CD4-positive, alpha-beta T cell treated with Interleukin-6 for 4 hours (primary cell): ENCODE data around the gene RBM8A.
"Not testable (repeated sequence)": the region's sequence is repeated elsewhere in the genome, so short reads cannot be mapped to it uniquely, and the experiment has no call there.

Experiments used
- DNase-seq: peaks from one replicate; pipeline ENCODE4 v3.0.0-alpha.2; 2020; ENCODE audit warnings: mixed read lengths

RBM8A gene

DNA sequence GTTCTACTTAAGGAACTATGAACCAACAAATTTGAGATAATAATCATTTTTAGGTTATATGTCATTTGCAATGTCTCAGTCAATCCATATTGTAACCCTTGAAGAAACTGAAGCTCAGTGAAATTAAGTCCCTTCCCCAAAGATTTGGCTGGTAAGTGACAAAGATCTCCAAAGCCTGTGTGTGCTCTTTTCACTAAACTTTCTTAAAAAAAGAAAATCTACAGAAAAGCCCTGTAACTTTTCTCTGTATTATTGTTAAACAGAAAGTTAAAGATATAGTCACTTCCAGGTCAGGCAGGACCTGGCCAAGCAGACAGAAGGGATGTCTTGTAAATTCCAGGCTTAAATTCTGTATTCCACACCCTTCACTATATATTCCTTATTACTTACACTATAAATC, 29.1 kb upstream of the RBM8A start:
- no peak for DNase-seq

DNA sequence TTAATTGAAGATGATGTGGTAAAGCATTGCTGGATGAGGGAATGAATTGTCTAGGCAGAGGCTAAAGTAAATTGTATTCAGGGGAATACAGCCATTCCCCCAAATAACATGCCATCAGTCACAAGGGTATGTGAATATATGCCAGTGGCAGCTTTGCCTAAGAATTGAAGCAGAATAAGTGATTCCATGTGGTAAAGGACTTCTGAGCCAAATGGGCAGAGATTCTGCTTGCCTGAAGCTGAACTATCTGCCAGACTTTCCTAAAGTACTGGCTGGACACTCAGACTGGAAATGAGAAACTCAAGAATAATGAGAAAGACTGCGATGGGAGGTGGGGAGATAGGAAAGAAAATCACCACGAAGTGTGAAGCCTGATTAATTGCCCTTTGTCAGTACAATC, 28.2 kb upstream of the RBM8A start:
- no peak for DNase-seq

DNA sequence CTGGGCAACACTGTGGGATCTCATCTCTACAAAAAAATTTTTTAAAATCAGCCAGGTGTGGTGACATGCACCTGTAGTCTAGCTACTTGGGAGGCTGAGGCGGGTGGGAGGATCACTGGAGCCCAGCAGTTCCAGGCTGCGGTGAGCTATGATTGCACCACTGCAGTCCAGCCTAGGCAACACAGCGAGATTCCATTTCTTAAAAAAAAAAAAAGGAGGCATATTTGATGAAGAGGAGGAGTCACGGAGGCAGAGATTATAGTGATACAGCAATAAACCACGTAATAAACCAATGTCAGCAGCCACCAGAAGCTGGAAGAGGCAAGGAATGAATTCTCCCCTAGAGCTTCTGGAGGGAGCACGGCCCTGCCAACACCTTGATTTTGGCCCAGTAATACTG, 26.6 kb upstream of the RBM8A start:
- DNase-seq: no peak

DNA sequence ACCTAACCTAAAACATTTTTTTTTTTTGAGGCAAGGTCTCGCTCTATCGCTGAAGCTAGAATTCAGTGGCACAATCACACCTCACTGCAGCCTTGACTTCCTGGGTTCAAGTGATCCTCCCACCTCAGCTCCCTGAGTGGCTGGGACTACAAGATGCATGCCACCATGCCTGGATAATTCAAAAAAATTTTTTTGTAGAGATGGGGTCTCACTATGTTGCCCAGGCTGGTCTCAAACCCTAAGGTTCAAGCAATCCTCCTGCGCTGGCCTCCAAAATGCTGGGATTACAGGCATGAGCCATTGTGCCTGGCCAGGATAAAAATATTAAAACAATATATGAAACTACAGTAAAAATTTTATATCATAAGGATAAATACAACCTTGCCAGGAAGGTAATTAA, 25.6 kb upstream of the RBM8A start:
- DNase-seq: no peak

DNA sequence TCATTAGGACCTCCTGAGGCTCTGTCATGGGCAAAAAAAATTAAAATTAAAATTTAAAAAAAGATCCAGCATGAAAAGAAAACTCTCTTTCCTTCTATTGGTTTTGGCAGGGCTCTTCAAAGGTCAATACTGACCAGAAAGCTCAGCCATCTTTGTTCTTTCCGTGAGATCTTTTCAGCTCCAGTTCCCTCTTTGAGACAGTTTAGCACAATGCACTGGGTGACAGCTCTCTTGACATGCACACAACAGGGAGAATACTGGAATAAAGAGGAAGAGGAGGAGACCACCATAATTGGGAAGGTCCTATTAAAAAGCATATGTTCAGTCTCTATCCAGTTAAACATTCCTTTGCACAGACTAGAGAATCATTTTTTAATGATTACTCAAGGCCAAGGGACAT, 24.2 kb upstream of the RBM8A start:
- no peak for DNase-seq

DNA sequence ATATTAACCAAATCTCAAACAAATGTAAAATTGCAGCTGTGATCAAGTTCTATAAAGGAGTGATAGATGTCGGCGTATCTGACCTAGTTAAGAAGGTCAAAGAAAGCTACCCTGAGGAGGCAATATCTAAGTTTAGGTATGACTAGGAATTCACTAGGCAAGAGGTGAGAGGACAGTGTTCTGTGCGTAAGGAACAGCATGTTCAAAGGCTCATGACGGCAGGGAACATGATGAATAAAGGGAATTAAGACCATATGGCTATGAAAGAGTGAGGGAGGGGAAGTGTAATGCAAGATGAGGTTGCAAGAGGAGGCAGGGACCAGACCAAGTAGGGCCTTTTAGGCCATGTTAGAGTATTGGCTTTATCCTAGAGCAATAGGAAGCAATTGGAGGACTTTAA, 21.9 kb upstream of the RBM8A start:
- DNase-seq: no peak

DNA sequence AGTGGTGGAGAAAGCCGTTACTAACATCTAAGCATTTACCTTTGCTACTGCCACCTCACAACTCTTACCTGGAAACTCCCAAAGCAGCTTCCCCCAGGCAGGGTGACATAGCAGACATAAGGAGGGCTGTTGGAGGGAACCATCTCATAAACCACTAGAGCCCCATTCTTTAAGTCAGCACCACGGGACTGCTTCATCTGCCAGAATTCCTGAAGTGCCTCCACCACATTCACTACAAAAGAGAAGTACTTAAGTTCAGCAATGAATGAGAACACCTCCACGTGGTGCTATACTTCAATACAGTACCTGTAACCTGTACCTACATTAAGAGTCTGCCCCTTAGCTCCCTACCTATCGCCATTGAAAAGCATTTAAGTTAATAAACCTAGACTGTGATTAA, 20.3 kb upstream of the RBM8A start:
- no peak for DNase-seq

DNA sequence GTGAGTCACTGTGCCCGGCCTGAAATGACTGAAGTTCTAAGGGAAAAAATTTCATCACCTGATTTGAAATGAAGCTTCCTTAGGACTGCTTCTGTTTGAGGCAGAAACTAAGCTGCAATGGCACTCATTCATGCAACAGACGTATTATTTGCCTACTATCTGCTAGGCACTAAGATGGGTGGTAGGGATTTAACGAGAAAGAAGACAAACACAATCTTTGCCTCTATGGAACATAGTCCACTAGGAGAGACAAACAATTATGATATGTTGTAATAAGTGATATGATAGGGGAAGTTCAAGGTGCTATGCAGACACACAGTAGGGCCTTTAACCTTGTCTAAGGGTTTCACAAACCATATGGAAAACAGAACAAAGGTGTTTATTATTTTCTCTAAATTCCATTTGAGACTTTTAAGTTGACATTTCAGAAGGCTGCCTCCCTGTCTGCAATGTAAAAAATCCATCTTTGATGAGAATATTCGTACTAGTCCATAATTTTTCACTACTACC, 19.2 kb upstream of the RBM8A start:
- no peak for DNase-seq

DNA sequence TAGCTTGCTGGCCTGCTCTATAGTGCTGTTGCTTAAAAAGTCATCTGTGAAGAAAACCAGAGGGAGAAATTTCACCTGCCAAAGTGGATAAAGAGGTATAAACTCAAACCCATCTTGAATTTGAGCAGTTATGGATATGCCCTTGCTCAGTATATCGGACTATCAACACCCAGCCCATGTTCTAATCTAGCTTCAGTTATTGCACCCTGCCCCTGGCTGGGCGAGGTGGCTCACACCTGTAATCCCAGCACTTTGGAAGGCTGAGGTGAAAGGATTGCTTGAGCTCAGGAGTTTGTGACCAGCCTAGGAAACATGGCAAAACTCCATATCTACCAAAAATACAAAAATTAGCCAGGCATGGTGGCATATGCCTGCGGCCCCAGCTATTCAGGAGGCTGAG, 17.2 kb upstream of the RBM8A start:
- DNase-seq: no peak

DNA sequence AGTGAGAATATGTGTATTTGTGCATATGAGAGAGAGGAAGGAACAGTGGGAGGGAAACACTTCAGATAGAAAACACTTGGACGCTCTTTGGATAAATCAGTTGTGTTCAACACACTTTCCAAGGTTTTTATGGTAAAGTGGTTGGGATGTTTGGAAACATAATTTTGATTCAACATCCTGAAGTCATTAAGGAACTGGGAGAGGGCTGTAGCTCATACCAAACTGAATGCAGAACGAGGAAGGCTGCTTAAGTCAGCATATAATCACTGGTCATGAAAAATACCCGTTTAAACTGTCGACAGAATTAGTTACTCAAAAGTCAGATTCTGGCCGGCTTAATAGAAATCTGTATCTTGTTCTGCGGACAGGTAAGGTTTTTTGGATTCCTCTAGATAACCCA, 15.6 kb upstream of the RBM8A start:
- DNase-seq: no peak

DNA sequence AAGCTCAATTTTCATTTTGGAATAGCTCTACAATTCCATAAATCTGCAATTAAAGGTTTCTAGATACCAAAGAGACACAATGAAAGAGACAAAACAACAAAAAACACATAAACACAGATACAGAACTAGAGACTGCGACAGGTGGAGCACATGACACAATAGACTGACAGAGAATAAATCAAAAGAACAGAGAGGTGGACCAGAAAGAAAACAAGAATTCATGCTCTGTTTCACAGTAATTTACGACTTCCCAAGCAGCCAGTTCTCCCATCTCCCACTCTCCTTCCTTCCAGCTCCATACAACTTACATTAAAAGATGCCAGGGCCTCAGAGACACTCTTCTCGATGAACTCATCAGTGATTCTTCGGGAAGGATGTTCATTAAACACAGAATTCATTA, 15.1 kb upstream of the RBM8A start:
- no peak for DNase-seq

DNA sequence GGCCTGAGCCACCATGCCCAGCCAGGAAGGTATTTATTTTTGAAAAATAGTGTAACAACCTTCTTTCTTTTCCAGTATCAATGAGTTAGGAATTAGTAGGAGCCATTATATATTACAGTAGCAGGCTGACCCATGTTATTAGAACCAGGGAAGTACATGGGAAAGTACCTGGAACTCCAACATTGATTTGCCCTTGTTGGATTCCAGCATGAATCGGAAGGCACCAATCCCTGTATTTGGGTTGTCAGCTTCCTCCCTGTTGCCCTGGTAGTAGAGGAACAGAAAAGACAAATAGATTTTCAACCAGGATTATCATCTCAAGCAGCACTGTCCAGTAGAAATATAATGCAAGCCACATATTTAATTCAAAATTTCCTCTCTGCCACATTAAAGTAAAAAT, 10.2 kb upstream of the RBM8A start:
- DNase-seq: no peak

DNA sequence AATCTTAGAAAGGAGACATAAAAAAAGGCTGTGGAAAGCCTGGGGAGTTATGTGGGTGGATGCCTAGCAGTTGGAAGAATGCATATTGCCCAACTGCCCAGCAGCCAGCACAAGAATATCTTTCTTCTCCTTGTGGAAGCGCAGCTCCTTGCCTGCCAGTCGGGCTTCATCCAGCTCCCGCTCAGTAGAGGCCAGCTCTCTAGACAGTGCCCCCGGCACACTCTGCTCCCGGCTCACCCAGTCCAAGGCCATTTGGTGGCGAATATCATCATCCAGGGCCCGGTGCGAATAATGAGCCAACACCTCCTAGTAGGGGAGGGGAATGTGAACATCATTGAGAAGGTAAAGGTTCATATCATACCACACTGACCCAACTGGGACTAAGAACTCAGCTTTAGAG, 9.0 kb upstream of the RBM8A start:
- no peak for DNase-seq

DNA sequence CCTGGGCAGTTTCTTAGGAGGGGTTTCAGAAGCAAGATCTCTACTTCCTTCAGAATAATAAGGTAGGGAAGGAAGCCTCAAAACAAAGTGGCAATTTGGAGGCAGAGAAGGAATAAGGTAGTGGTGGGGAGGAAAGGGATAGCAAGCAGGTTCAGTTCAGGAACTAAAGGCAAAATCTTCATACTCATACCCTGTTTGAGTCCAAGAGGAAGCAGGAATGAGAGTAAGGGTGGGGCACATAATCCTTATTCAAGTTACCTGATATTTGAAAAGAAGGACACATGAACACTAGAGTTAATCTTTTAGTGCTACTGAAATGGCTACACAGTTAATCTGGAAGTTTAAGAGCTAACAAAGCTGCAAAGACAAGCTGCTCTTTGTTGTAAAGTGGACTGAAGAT, 8.4 kb upstream of the RBM8A start:
- DNase-seq: no peak

DNA sequence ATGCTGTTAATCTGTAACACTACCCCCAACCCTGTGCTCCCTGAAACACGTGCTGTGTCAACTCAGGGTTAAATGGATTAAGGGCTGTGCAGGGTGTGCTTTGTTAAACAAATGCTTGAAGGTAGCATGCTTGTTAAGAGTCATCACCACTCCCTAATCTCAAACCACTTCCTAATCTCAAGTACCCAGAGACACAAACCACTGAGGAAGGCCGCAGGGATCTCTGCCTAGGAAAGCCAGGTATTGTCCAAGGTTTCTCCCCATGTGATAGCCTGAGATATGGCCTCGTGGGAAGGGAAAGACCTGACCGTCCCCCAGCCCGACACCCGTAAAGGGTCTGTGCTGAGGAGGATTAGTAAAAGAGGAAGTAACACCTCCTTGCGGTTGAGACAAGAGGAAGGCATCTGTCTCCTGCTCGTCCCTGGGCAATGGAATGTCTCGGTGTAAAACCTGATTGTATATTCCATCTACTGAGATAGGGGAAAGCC, 5.3 kb upstream of the RBM8A start:
- DNase-seq: peak; percentile 11

DNA sequence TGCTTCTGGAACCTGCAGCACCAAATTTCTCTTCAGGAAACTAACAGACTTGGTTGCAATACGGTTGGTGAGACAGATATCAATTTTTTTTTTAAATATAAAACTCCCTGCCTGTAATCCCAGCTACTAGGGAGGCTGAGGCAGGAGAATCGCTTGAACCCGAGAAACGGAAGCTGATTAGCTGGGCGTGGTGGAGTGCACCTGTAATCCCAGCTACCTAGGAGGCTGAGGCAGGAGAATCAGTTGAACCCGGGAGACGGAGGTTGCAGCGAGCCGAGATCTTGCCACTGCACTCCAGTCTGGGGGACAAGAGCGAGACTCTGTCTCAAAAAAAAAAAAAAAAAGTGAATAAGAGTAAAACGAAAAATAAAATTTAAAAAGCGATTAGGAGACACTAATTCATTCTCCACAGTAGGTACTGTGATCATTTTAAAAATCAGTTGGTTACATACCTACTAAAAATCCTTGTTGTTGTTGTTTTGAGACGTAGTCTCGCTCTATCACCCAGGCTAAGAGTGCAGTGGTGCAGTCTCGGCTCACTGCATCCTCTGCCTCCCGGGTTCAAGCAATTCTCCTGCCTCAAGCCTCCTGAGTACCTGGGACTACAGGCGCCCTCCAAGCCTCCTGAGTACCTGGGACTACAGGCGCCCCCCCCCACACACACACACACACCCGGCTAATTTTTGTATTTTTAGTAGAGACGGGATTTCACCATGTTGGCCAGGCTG, 796 bp upstream of the RBM8A start:
- peak; percentile 14 for DNase-seq

DNA sequence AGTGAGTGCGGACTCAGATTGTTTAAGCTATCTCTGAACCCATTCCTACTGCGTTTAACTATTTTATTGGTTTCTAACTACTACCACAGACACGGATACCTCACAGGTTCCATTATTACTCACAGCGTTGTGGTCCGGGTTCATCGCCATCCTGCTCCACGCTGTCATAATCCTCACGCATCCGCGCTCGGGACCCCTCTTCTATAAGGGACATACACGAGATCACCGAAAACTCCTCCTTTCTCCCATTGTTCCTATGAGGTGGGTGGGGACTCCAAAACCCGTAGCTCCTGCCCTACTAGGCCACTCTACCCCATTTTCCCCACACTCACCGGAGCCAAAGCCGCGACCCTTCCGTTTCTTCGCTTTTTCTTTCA, 610 bp downstream of the RBM8A start:
- DNase-seq: peak; percentile 8

DNA sequence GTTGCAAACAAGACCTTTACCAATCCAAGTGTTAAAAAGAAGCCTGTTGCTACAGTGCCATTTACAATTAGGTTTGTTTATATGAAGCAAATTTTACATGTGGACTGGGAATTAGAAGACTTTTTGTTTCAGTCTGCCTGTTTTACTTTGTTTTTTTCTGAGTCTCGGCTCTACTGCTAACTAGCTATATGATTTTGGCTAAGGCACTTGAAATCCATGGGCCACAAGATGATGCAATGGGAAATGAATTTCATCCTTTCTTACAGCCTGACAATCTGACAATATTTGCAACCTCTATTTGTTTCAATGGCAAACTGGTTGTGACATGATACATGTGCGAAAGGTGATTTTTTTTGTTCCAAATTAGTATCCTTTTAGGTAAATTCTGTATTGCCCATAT, 5.0 kb downstream of the RBM8A start:
- DNase-seq: no peak

DNA sequence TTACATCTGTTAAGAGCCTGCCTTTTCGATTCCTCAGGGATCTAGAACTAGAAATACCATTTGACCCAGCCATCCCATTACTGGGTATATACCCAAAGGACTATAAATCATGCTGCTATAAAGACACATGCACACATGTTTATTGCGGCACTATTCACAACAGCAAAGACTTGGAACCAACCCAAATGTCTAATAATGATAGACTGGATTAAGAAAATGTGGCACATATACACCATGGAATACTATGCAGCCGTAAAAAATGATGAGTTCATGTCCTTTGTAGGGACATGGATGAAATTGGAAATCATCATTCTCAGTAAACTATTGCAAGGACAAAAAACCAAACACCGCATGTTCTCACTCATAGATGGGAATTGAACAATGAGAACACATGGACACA, 7.0 kb downstream of the RBM8A start:
- DNase-seq: not testable (repeated sequence)

DNA sequence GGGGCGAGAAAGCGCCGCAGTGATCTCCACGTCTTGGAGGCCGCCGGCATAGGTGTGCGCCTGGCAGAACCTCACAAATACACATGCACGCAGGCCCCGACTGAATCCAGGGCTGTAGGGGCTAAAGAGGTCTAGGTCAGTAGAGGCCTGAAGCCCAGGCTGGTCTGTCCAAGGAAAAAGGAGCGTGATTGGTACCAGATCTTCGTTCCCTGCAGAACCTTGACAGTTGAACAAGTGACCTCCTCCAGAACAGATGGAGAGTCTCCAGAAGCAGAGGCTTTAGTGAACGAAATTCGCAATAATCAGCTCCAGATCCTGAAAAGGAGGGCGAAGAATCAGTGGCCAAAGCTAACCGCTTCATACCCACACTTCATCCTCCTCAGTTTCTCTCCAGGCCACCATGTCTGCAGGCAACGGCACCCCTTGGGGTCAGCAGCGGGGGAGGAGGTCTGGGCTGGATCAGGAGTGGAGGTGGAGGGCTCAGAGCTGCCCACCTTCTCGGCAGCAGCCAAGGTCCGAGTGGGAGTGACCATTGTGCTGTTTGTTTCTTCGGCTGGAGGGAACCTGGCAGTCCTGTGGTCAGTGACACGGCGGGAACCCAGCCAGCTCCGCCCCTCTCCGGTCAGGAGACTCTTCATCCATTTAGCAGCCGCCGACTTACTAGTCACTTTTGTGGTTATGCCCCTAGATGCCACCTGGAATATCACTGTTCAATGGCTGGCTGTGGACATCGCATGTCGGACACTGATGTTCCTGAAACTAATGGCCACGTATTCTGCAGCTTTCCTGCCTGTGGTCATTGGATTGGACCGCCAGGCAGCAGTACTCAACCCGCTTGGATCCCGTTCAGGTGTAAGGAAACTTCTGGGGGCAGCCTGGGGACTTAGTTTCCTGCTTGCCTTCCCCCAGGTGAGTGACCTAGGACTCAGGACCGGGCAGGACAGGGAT, 8.0 kb downstream of the RBM8A start:
- peak; percentile 10 for DNase-seq

DNA sequence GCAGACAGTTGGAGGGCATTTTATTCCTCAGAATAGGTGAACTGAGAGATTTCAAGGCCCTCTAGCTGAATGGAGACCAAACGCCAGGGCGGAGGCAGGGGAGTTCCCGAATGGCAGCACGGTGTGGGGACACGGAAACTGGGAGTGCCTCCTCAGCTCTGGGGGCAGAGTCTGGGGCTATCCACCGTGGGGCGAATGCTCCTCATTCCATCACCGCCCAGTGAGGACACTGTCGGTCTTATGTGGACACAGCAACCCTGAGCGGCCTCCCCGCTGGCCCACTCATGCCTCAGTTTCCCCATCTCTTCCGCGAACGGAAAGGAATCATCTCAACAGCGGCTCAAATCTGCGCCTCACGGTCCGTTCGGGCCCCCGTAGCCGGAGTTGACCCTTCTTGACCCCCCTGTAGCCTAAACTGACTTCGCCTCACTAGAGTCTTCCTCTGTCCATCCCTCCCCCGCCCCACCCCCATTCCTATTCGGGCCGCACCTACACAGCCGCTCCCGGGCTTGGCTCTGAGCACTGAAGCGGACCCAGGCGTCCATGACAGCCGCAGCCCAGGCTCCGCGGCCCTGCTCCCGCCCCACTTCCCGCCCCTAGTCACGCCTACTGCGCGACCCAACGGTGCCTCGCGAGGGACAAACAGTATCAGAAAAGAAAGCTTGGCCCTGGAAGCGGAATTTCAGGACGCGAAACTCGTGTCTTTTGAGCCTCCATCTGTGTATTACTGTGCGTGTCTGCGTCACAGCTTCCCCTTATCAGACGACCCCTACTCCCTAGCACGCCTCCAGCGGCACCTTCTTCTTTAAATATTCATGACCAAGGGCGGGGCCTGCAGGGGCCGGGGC, 8.9 kb downstream of the RBM8A start, which contains the start of gene PEX11B:
Gene PEX11B, minus strand, starts transcription at position 574 of the 848 bp plus-strand sequence. Its CDS starts 29 bp downstream, at position 545.
- DNase-seq: peak; percentile 95

DNA sequence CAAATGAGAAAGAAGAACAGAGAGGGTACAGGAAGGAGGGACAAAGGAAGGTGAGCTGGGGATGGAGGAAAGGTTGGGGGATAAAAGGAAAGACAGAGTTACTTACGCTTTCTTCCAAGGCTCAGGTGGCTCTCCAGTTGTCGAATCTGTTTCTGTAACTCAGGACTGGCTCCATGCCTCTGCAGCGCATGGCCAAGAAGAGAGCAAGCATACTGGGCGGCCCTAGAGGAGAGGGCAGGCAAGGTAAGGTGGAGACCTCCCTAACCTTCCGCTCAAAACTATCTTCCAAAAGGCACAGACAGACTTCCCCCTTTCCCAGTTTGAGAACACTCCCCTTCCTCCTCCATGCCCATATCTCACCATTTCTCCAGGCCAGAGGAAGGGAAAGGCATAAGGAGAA, 9.7 kb downstream of the RBM8A start:
- no peak for DNase-seq

DNA sequence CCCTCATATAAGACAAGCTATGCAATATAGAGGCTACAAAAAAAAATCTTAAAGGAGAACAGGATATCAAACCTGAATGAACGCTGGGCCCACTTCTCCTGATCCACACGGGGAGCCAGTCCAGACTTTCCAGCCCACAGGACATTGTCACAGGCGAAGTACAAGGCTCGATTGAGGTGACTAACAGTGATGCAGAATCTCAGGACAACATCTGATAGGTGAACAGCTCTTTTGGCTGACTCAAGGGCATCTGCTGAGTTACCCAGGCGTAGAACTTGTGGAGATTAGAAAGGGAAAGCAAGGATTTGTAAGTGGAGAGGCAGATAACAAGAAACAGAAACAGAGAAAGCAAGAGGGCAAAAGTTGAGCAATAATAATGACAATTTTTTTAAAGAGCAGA, 10.5 kb downstream of the RBM8A start:
- no peak for DNase-seq
